GM23338 (cell line): Measurements from ENCODE around the gene NCKAP5. TPM values are rescaled to one million over a fixed set of nuclear protein-coding genes. Genes with fewer than 3 reads are reported as not detected.

ENCODE experiments used
- ATAC-seq: fragments of 200-7000 bp; cut with Tn5 transposase; 3 replicates; pipeline ENCODE4 v1.9.1; 2020
- DNase-seq: peaks from one replicate; pipeline ENCODE4 v3.0.0-alpha.2; 2015; ENCODE audit warnings: low spot score
- H2AFZ ChIP-seq: fragments of 200-600 bp; sonication (generic); 2 replicates; pipeline ENCODE4 v1.8.0; 2016; ENCODE audit warnings: antibody characterized with exemption, mild to moderate bottlenecking, moderate library complexity
- H3F3A ChIP-seq: fragments of 200-600 bp; sonication (generic); replicated peaks from 2 replicates; pipeline ENCODE4 v1.8.0; 2017; ENCODE audit warnings: antibody characterized with exemption, mixed run types, low read depth
- H3K27ac ChIP-seq: fragments of 200-600 bp; sonication (generic); 2 replicates; pipeline ENCODE4 v1.6.1; 2016; ENCODE audit warnings: low read depth
- H3K27me3 ChIP-seq: fragments of 200-600 bp; sonication (generic); 2 replicates; pipeline ENCODE4 v1.8.0; 2016; ENCODE audit warnings: mild to moderate bottlenecking, mixed run types, moderate library complexity; ENCODE audit not compliant: insufficient read depth
- H3K36me3 ChIP-seq: fragments of 200-600 bp; sonication (generic); 2 replicates; pipeline ENCODE4 v1.8.0; 2016; ENCODE audit warnings: mild to moderate bottlenecking; ENCODE audit not compliant: insufficient read depth
- H3K4me1 ChIP-seq: fragments of 200-600 bp; sonication (generic); 2 replicates; pipeline ENCODE4 v1.8.0; 2016; ENCODE audit warnings: mild to moderate bottlenecking, moderate library complexity; ENCODE audit not compliant: insufficient read depth
- H3K4me2 ChIP-seq: fragments of 200-600 bp; sonication (generic); 2 replicates; pipeline ENCODE4 v1.7.1; 2017; ENCODE audit warnings: mixed run types
- H3K4me3 ChIP-seq: fragments of 200-600 bp; sonication (generic); 2 replicates; pipeline ENCODE4 v1.6.1; 2016; ENCODE audit warnings: mixed run types
- H3K79me2 ChIP-seq: fragments of 200-600 bp; sonication (generic); replicated peaks from 2 replicates; pipeline ENCODE4 v1.8.0; 2017; ENCODE audit warnings: mild to moderate bottlenecking; ENCODE audit not compliant: insufficient read depth
- H3K9me2 ChIP-seq: fragments of 200-600 bp; sonication (generic); 2 replicates; pipeline ENCODE4 v1.8.0; 2017; ENCODE audit not compliant: insufficient read depth
- H4K20me1 ChIP-seq: fragments of 200-600 bp; sonication (generic); replicated peaks from 2 replicates; pipeline ENCODE4 v1.8.0; 2017; ENCODE audit warnings: mild to moderate bottlenecking; ENCODE audit not compliant: insufficient read depth
- H3K27ac Mint-ChIP-seq: 2 replicates; pipeline ENCODE4 v1.8.0; 2020; ENCODE audit warnings: inconsistent platforms, mild to moderate bottlenecking, moderate library complexity, mixed read lengths
- H3K27me3 Mint-ChIP-seq: 3 replicates; pipeline ENCODE4 v1.8.0; 2022; ENCODE audit warnings: low read depth, mild to moderate bottlenecking, moderate library complexity, mixed read lengths, inconsistent platforms; ENCODE audit not compliant: insufficient read depth, poor library complexity
- H3K36me3 Mint-ChIP-seq: 3 replicates; pipeline ENCODE4 v1.8.0; 2021; ENCODE audit warnings: low read depth, mild to moderate bottlenecking, inconsistent platforms, moderate library complexity, mixed read lengths
- H3K4me1 Mint-ChIP-seq: 3 replicates; pipeline ENCODE4 v1.8.0; 2020; ENCODE audit warnings: mild to moderate bottlenecking, inconsistent platforms, mixed read lengths
- H3K4me3 Mint-ChIP-seq: 3 replicates; pipeline ENCODE4 v1.8.0; 2021; ENCODE audit warnings: moderate library complexity, mild to moderate bottlenecking, inconsistent platforms, mixed read lengths
- H3K9me3 Mint-ChIP-seq: 3 replicates; pipeline ENCODE4 v1.8.0; 2020; ENCODE audit warnings: moderate library complexity, mild to moderate bottlenecking, inconsistent platforms, mixed read lengths
- CREB1 ChIP-seq: fragments of 250-450 bp; sonication (Bioruptor Pico); IDR thresholded peaks from 2 replicates; pipeline ENCODE4 v1.5.0; 2020; ENCODE audit warnings: low read depth, mild to moderate bottlenecking, moderate library complexity
- CTCF ChIP-seq, 2 experiments: fragments of 200-600 bp in 1 of 2; sonication (generic) in 1 of 2; conservative IDR thresholded peaks; 2 replicates each; pipeline versions ENCODE4 v1.5.1 to v1.6.1; 2016 to 2017; ENCODE audit warnings: antibody characterized with exemption in 2 of 2, low read depth in 2 of 2, mild to moderate bottlenecking in 2 of 2, moderate library complexity in 1 of 2
- ETS1 ChIP-seq: IDR thresholded peaks from 2 replicates; pipeline ENCODE4 v1.6.1; 2016; ENCODE audit warnings: antibody characterized with exemption
- EZH2 ChIP-seq: fragments of 200-600 bp; sonication (generic); IDR thresholded peaks from one replicate; pipeline ENCODE4 v1.8.0; 2017; ENCODE audit warnings: antibody characterized with exemption, mild to moderate bottlenecking, low read depth; ENCODE audit not compliant: unreplicated experiment
- EZH2phosphoT487 ChIP-seq: fragments of 200-600 bp; sonication (generic); IDR thresholded peaks from one replicate; pipeline ENCODE4 v1.8.1; 2018; ENCODE audit warnings: antibody characterized with exemption; ENCODE audit not compliant: unreplicated experiment
- JUNB ChIP-seq: IDR thresholded peaks from one replicate; pipeline ENCODE4 v1.6.1; 2016; ENCODE audit warnings: antibody characterized with exemption; ENCODE audit not compliant: unreplicated experiment
- NANOG ChIP-seq: IDR thresholded peaks from 2 replicates; pipeline ENCODE4 v1.6.1; 2016; ENCODE audit warnings: antibody characterized with exemption, borderline replicate concordance
- POLR2AphosphoS5 ChIP-seq: IDR thresholded peaks from 2 replicates; pipeline ENCODE4 v1.6.1; 2016; ENCODE audit warnings: antibody characterized with exemption, low read depth
- REST ChIP-seq: IDR thresholded peaks from one replicate; pipeline ENCODE4 v1.6.1; 2018; ENCODE audit warnings: antibody characterized with exemption; ENCODE audit not compliant: unreplicated experiment
- STAT1 ChIP-seq: IDR thresholded peaks from one replicate; pipeline ENCODE4 v1.6.1; 2016; ENCODE audit warnings: antibody characterized with exemption; ENCODE audit not compliant: unreplicated experiment
- ZNF114 ChIP-seq: fragments of 250-450 bp; sonication (Bioruptor Pico); IDR thresholded peaks from 2 replicates; pipeline ENCODE4 v1.5.0; 2020; ENCODE audit warnings: mild to moderate bottlenecking, moderate library complexity
- ZNF331 ChIP-seq: fragments of 250-450 bp; sonication (Bioruptor Pico); IDR thresholded peaks from 2 replicates; pipeline ENCODE4 v1.5.0; 2020; ENCODE audit warnings: low read depth, mild to moderate bottlenecking, moderate library complexity
- ZNF462 ChIP-seq: fragments of 250-450 bp; sonication (Bioruptor Pico); IDR thresholded peaks from 2 replicates; pipeline ENCODE4 v1.5.0; 2020; ENCODE audit warnings: mild to moderate bottlenecking, moderate library complexity
- polyA plus RNA-seq: library from polyadenylated mRNA; unstranded; fragments of >200 nt; fragmentation: Nextera tagmentation; extraction: Ambion mirVana; gene quantifications from 2 replicates; pipeline ENCODE4 v1.2.1, GENCODE V29; 2016
- total RNA-seq: library from RNA; depleted of rRNA; stranded (reverse); fragments of >200 nt; shearing (Covaris generic); gene quantifications from 2 replicates; pipeline ENCODE4 v1.2.3, GENCODE V29; 2014

NCKAP5 gene
- total and polyA plus RNA-seq, 2 experiments from 2014 or later, result 0.34 to 0.73 TPM

GRCh38 chr2:133062931-133063665 is 505.2 kb downstream of the NCKAP5 start:
- Mint-ChIP-seq H3K4me3 (no peak overlapping the region), H3K4me1 (no peaks in the 10 kb centered on the region)
- no peak for DNase-seq

More at GRCh38 chr2:133062931-133063665, 505.2 kb downstream of the NCKAP5 start:
- Histone ChIP-seq H3K4me2 (no peak overlapping the region), H3K9me2 (0 out of 2 replicates have a peak, but pooled peaks cover 3% of the 10 kb centered on the region), H3K36me3 (no peaks in the 10 kb centered on the region), H4K20me1 (no peaks in the 10 kb centered on the region), H3K4me1 (no peaks in the 10 kb centered on the region), H3K4me3 (no peak overlapping the region), H3K27me3 (no peaks in the 10 kb centered on the region), H3K27ac (no peak overlapping the region), H2AFZ (no peak overlapping the region), H3F3A (no peaks in the 10 kb centered on the region), H3K79me2 (no peaks in the 10 kb centered on the region)
- no peak for ATAC-seq
- no peaks in the 10 kb centered on the region for H3K36me3 Mint-ChIP-seq
- H3K9me3 Mint-ChIP-seq, result no peaks in the 10 kb centered on the region
- H3K27me3 Mint-ChIP-seq, result no peaks in the 10 kb centered on the region
- TF ChIP-seq ETS1 (no peak), ZNF114 (CRISPR knock-in tag) (no peak), REST (no peak), STAT1 (no peak), EZH2 (no peak), ZNF462 (no peak), NANOG (no peak), ZNF331 (no peak), CTCF (conservative IDR thresholded peaks at IDR 0.05; ENCODE audit: low read depth in 2 of 2) (no peak), CREB1 (no peak), JUNB (no peak), POLR2AphosphoS5 (no peak), EZH2phosphoT487 (no peak)
- no peak overlapping the region for H3K27ac Mint-ChIP-seq
